Activated CD8-positive, alpha-beta memory T cell treated with anti-CD3 and anti-CD28 coated beads for 48 hours (primary cell): Measurements from ENCODE around the gene TRIO.

Experiments used
- DNase-seq, 3 experiments: peaks; one replicate each; pipeline ENCODE4 v3.0.0-alpha.2; 2020; ENCODE audit warnings: low read depth in 2 of 3, low spot score in 2 of 3

TRIO gene

GRCh38 chr5:14322437-14323187 lies 179.5 kb downstream of the TRIO start:
- DNase-seq = no peak

- no peak for DNase-seq
Observed at GRCh38 chr5:14323466-14323865, 180.3 kb downstream of the TRIO start.

- no peak for DNase-seq
Observed at GRCh38 chr5:14325369-14325768, 182.2 kb downstream of the TRIO start.

- no peak for DNase-seq
Observed at GRCh38 chr5:14326035-14326903, 183.1 kb downstream of the TRIO start.

- no peak for DNase-seq
Observed at GRCh38 chr5:14327624-14328023, 184.5 kb downstream of the TRIO start.

GRCh38 chr5:14328144-14328543 lies 185.0 kb downstream of the TRIO start:
- no peak for DNase-seq

- no peak for DNase-seq
Observed at GRCh38 chr5:14330291-14330690, 187.1 kb downstream of the TRIO start.

- no peak for DNase-seq
Observed at GRCh38 chr5:14330729-14331385, 187.7 kb downstream of the TRIO start.

- no peak for DNase-seq
Observed at GRCh38 chr5:14331386-14331781, 188.2 kb downstream of the TRIO start.

GRCh38 chr5:14332038-14332631 lies 189.0 kb downstream of the TRIO start:
- no peak for DNase-seq

GRCh38 chr5:14332746-14333145 lies 189.6 kb downstream of the TRIO start:
- no peak for DNase-seq

GRCh38 chr5:14337593-14337992 lies 194.5 kb downstream of the TRIO start:
- DNase-seq = no peak

GRCh38 chr5:14339468-14339867 lies 196.3 kb downstream of the TRIO start:
- DNase-seq = no peak

- DNase-seq = no peak
Observed at GRCh38 chr5:14341571-14342230, 198.6 kb downstream of the TRIO start.

- no peak for DNase-seq
Observed at GRCh38 chr5:14342306-14342705, 199.2 kb downstream of the TRIO start.

GRCh38 chr5:14343376-14343775 lies 200.2 kb downstream of the TRIO start:
- no peak for DNase-seq

GRCh38 chr5:14347522-14347921 lies 204.4 kb downstream of the TRIO start:
- DNase-seq = no peak

- DNase-seq = no peak
Observed at GRCh38 chr5:14348142-14348541, 205.0 kb downstream of the TRIO start.

- no peak for DNase-seq
Observed at GRCh38 chr5:14349029-14349428, 205.9 kb downstream of the TRIO start.

GRCh38 chr5:14351086-14351661 lies 208.0 kb downstream of the TRIO start:
- no peak for DNase-seq
